GM19023 (cell line): ENCODE measurements around the gene CSGALNACT2.
A peak's percentile ranks its signal among the peaks of the same experiment; 100 is the strongest.

Source experiments
- ATAC-seq: cut with Tn5 transposase; IDR thresholded peaks from one replicate; pipeline ENCODE4 v1.9.1; 2021; ENCODE audit warnings: mild to moderate bottlenecking, moderate library complexity; ENCODE audit not compliant: unreplicated experiment

The CSGALNACT2 gene

DNA sequence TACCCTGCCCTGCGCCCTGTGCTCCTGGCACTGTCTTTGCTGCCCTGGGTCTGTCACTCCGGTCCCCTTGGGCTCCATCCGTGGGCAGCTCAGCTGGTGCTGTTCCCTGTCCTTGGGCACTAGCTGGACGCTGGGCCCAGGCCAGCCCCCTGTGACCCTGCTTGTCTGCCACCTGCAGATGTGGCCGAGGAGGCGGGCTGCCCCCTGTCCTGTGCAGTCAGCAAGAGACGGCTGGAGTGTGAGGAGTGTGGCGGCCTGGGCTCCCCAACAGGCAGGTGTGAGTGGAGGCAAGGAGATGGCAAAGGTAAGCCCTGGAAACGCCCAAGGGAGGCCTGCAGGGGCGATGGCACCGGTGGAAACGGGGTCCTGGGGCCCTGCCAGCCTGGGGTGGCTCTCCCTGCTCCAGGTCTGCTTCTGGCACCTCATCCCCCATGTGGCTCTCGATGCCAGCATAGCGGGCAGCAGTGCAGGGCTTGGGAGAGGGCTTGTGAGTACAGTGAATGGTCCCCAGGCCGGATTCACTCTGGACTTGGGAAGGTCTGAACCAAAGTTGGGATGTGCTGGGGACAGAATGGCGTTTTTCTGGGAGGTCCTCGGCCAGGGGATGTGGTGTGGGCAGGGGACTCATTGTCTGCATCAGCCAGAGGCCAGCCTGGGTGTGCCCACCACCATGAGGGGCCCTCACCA lies 26.2 kb upstream of the CSGALNACT2 start:
- ATAC-seq, result no peak

DNA sequence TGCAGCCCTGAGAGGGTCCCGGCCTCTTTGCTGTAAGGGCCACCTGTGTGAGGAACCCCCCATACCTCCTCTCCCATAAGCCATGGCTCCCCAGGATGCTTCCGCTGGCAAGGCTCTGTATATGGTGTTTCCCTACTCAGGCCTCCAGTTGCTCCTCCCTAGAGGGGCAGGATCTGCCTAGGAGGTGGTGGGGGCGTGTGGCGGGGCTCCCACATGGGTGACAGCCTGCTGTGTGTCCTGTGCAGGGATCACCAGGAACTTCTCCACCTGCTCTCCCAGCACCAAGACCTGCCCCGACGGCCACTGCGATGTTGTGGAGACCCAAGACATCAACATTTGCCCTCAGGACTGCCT lies 25.7 kb upstream of the CSGALNACT2 start:
- ATAC-seq, result no peak

DNA sequence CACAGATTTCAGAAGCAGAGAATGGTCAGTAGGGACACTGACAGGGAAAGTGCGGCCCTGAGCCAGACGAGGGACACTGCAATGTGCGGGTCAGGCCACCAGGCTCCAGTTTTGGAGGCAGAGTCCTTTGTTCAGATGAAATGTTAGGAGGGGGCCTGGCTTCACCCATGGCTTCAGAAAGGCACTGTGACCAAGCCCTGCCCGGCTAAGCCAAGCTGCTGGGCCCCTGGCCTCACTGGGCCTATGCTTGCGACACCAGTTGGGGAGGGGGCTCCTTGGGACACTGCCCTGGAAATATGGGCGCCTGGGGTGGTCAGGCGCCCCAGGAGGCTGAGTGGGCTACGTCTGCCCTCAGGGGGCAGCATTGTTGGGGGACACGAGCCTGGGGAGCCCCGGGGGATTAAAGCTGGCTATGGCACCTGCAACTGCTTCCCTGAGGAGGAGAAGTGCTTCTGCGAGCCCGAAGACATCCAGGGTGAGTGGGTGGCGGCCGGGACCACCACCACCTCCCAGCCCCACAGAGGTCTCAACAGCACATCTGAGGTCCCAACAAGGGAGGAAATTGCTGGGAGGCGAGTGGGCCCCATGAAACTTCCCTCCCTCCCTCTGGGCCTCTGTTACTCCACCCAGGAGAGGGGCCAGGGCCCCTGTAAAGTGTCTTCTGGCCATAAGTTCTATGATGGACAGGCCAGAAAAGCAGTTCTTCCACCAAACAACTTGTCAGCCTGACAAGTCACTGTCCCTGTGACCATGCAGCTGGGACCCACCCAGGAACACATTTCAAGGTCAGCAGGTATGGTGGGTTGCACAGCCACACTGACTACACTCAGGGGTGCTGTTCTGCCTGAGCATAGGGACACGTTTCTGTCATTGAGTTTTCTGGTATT lies 24.8 kb upstream of the CSGALNACT2 start:
- ATAC-seq, result no peak

DNA sequence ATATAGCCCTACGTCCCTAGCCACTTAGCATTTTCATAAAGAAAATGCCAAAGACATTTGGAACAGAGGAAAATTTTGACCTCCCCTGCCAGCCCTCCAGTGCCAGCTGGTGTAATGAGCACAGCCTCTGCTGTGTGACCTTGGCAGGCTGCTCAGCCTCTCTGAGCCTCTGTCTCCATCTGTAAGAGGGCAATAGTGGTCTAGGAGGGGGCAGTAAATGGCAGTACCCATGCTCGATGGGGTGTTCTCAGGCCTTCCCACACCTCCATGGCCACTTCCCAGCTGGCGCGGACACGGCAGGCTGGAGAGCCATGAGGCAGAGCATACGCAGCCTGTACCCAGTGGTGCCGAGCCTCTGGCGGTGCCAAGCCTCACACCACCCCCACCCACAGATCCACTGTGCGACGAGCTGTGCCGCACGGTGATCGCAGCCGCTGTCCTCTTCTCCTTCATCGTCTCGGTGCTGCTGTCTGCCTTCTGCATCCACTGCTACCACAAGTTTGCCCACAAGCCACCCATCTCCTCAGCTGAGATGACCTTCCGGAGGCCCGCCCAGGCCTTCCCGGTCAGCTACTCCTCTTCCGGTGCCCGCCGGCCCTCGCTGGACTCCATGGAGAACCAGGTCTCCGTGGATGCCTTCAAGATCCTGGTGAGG lies 24.0 kb upstream of the CSGALNACT2 start:
- no peak for ATAC-seq

DNA sequence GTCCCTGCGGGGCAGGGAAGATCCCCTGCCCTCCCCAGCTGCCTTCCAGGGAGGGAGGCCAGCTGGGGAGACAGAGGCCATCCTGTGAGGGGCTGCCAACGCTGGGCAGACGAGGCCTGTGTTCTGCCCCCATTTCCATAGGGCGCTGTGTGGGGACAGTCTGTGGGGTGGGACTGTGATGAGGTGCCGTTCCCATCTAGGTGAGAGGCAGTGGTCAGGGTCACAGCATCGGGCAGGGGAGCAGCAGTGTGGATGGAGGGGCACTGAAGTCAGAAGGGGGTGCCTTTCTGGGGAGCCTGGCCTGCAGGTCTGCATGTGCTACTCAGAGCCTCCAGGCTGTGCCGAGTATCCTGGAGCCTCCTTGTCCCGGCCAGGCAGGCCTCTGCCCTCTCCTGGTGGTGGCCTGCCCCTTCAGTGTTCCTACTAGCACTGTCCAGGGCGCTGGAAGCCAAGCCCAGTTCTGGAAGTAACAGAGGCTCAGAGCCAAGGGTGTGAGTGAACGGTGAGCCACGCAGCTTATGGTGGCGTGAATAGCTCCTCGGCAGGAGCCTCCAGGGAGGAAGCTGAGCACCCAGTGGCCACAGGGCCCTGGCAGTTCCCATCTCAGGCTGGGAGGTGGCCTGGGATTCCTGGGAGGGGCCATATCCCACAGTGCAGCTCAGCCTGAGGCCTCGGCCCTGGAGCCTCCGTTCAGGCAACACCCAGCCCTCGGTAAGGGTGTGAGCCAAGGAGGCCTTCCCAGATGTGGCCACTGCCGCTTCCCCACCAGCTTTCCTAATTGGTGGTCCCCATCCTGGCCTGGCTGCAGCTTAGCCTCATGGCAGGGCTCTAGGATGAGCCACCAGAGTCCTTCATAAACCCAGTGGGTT lies 23.3 kb upstream of the CSGALNACT2 start:
- no peak for ATAC-seq

DNA sequence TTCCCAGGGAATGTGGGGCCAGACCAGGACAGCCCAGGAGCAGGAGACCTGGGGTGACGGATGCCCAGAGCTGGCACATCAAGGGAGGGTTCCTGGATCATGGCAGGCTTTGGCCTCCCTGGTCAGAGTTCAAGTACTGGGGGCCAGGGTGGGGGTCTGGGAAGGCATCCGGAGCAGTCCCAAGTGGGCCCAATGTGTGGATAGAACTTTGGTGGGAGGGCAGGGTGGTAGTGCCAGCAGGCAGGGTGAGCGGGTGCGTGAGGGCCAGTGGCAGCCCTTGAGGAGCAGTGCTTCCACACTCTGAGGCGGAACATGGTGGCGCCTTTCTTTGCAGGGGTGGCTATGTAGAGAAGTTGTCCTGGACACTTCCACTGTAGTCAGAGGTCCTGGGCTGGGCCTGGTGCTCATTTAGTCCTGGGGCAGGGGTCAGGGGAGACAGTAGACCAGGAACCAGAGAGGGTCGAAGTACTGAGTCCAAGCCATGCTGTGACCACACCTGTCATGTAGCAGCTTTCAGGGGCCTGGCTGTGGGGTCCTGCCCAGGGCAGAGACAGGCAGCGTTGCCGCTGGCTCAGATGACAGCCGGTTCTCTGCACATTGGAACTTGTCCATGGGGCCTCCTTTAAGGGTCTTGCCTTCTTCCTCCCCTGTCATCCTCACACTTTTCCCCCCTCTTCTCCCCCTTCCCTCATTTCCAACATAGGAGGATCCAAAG lies 22.2 kb upstream of the CSGALNACT2 start:
- ATAC-seq, result no peak

DNA sequence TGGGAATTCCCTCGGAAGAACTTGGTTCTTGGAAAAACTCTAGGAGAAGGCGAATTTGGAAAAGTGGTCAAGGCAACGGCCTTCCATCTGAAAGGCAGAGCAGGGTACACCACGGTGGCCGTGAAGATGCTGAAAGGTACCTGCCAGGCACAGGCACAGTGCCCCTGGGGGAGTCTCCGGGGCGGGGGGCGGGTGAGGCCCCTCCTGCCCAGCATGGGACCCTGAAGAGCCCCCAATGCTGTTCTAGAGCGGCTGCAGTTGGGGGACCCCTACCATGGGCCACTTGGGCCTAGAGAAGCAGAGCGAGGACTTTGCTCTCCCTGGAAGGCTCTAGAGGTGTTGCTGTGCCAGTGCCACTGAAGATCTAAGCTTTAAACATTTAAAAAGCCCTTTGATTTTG lies 21.6 kb upstream of the CSGALNACT2 start:
- no peak for ATAC-seq

DNA sequence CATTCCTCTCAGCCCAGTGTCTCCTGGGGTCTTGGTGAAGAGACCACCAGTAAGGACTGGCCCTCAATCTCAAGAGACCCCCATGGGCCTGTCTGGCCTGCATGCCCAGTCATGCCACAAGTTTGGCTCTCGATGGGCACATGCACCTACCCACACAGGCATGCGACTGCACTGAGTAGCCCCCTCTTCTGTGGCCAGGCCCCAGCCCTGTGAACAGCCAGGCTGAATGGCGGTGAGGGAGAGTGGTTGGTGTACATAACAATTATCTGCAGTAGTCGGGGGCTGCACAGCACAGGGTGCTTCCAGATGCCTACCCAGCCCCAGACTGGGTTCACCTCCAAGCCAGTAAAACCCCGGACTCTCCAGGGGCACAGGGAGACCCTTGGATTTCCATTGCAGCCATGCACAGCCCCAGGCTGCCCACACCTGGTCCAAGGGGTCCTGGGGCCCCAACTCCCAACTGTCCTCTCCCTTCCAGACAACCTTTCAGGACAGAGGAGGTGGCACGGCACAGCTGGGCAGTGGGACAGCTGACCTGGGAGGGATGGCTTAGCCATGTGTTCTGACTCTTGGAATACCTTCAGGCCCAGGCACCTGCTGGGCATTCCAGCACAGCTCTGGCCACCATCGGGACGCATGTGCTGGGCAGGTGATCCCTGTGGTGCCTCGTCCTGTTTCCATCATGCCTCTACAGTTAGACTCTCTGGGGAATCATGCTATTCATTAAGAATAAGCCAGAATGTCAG lies 21.0 kb upstream of the CSGALNACT2 start:
- ATAC-seq, result no peak

DNA sequence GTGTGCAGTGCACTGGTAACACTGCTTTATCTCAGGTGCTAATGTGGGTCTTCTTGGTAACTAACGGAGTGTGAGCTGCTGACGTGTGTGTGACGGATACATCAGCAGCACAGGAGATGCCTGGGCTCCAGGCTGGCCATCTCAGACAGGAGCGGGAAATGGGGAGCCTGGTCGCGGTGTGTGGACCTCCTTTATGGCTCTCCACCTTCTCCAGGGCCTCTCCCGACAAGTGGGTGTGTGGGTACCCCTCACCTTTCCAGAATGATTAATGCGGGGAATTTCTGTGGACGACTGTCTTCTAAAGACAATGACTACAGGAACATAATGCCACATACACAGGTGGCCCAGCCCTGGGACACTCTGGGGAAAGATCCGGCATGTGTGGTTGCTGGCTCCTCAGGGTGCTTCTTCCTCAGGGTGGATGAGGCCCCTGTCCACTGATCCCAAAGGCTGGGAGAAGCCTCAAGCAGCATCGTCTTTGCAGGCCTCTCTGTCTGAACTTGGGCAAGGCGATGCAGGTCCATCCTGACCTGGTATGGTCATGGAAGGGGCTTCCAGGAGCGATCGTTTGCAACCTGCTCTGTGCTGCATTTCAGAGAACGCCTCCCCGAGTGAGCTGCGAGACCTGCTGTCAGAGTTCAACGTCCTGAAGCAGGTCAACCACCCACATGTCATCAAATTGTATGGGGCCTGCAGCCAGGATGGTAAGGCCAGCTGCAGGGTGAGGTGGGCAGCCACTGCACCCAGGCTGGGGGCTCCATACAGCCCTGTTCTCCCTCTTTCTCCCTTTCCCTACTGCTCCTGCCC lies 20.3 kb upstream of the CSGALNACT2 start:
- no peak for ATAC-seq

DNA sequence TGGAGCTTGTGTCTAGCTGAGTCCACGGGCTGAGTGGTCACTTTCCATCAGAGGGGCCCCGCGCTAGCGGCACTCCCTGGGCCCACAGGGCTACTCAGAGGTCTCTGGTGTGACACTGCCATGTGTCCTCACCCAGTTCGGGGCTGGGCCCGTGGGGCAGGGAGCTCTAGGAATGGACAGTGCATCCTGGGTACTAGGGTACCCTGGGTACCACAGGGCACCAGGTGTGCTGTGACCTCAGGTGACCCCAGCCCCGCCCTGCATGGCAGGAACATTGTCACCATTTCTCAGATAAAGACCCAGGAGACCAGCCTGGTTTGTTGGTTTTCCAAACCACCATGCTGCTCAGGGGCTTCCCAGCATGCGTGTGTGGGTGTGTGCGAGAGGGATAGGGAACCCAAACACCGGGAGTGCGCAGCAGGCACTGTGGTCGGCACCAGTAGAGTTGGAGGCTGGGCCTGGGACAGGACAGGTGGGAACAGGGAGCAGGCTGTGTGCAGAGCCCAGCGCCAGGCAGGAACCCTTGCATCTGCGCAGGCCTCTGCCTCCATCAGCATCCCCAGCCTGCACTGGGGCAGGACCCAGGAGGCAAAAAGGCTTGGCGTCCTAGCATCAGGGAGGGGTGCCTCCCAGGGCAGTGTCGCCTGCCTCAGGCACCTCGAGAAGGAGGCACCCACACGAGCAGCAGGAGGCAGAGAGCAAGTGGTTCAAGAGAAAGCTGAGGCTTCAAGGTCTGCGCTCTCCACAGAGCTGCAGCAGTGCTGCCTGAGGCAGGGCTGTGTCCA lies 19.4 kb upstream of the CSGALNACT2 start:
- no peak for ATAC-seq

DNA sequence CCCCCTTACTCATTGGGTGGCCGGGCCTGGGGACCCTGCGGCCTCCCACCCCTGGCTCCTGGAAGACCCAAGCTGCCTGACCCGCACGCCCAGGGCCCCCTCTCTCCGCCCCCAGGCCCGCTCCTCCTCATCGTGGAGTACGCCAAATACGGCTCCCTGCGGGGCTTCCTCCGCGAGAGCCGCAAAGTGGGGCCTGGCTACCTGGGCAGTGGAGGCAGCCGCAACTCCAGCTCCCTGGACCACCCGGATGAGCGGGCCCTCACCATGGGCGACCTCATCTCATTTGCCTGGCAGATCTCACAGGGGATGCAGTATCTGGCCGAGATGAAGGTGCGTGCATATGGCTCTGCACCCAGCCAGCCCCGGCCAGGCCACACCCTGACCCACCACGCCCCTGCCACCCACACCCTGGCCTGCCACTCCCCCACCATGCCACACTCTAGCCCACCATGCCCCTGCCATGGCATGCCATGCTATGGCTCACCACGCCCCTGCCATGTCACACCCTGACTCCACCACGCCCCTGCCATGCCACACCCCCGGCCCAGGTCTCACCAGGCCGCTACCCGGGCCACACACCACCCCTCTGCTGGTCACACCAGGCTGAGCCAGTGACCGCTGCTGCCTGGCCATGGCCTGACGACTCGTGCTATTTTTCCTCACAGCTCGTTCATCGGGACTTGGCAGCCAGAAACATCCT lies 18.7 kb upstream of the CSGALNACT2 start:
- ATAC-seq, result no peak

DNA sequence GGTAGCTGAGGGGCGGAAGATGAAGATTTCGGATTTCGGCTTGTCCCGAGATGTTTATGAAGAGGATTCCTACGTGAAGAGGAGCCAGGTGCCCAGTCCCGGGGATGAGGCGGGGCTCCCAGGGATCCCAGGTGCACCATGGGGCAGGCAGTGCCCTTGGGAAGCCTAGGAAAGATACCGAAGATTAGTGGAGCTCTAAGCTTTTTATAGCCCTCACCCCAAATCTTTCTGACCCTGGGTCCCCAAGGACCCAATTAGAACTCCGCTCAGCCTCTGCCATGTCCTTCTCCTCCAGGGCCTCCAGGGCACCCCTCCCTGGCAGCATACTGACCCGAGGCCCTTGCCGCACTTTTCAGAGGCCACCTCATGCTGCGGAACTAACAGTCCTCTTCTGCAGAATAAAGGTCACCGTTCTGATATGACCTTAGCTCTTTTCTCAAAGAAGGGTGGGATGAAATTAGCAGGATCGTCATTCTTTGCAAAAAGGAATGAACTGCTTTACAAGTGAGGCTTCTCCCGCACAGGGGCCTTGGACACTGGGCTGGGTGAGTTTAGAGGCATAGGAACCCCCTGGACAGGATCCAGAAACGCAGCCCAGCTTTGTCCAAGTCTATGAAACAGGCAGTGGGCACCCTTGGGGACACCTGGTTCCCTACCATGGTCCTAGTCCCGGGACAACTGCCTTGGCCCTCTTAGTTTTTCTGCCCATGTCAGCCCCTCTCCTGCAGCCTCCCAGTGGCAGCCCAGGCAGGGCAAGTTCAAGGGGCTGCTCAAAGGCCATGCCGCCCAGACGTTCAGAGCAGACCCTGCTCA lies 17.9 kb upstream of the CSGALNACT2 start:
- ATAC-seq, result peak; percentile 21

DNA sequence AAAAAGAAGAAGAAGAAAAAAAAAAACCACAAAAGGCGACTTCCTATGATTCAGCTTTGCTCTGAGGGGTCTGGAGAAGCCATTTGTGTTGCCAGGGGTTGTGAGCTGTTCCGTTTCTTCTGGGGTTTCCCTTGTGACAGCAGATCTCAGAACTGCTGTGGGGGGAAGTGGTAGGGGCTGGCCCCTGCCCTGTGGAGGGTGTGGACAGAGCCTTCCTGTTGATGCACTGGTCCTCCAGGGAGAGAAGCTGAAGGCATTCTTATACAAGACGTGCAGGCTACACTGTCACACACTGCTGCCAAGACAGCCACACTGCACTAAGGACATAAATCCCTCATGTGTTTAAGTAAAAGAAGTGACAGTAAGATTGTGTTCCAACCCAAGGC lies 17.3 kb upstream of the CSGALNACT2 start:
- peak; percentile 94 for ATAC-seq

DNA sequence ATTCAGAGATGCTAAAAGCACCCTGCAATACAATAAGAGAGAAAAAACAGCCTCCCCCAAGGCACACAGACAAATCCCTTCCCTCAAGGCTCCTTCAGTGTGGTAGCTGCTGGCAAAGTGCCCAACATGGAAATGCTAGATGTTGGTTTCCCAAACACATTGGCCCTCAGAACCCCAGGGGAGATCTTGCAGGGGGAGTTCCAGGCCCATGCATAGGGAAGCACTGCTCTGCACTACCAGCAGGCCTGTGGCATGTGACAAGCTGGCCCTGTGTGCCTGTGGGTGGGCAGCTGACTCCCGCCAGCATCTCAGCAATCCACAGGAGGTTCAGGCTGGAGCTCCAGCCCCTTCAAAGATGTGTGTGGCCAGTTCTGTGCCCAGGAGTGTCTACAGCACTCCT lies 16.8 kb upstream of the CSGALNACT2 start:
- peak; percentile 18 for ATAC-seq

DNA sequence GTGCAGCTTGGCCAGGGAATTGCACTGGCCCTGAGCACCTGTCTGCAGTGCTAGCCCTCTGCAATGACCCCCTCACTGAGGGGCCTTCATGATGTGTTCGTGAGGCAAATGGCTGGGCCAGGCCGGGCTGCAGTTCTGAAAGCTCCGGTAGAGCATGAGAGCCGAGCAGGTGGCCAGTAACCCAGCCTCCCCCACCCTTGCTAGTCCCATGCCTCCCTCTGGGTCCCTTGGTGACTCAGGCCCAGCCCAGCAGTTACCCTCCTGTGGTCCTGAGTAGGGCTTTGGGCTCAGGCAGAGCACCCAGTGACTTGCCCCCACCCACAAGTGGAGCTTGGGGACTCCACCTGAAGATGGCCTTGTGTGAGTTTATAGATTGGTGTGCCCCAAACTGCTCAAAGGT lies 16.1 kb upstream of the CSGALNACT2 start:
- ATAC-seq, result no peak

DNA sequence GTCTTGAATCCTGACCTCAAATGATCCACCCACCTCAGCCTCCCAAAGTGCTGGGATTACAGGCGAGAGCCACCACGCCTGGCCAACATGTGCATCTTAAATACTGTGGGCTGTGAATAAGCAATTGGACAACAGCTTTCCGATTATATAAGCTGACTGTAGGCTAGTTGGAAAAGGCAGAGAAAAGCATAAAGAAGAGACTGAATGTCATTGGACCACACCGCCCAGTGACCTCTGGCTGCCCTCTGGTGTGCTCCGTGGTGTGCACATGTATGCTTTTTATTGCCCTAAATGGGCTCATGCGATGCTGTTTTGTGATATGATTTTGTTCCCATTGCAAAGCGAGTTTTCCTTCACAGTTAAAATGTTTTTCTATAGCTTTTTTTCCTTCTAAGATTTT lies 15.4 kb upstream of the CSGALNACT2 start:
- no peak for ATAC-seq
